HUDEP-2 (cell line): ENCODE measurements around the gene TFEB.
"Not testable (repeated sequence)": the region's sequence is repeated elsewhere in the genome, so short reads cannot be mapped to it uniquely, and the experiment has no call there.

Experiments used
- DNase-seq, 76 experiments: peaks; one replicate each; lab custom pipeline; 2025; ENCODE audit not compliant: unreplicated experiment in 76 of 76; lab: John Stamatoyannopoulos, UW

The TFEB gene

GRCh38 chr6:41766043-41766664 lies 30.7 kb upstream of the TFEB start:
- not testable (repeated sequence) for DNase-seq

DNA sequence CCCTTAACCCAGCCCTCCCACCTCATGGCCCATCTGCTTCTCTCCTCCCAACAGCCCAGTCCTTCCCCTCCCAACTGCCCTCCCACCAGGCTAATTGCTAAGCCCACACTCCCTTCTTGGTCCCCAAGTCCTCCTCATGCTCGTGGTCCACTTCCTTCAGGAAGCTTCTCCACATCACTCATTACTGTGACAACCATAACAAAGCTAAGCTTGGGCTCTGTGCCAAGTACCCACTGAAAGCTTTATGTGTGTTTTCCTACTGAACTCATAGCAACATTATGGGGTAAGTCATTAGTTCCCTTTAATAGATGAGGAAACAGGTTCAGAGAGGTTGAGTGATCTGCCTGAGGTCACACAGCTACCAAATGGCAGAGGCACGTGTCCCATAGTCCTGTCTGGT lies 28.1 kb upstream of the TFEB start:
- DNase-seq: no peak

GRCh38 chr6:41759905-41760579 lies 24.6 kb upstream of the TFEB start:
- DNase-seq: no peak

- no peak for DNase-seq
These were observed 23.9 kb upstream of the TFEB start for GRCh38 chr6:41759106-41759904.

- no peak for DNase-seq
These were observed 23.2 kb upstream of the TFEB start for GRCh38 chr6:41758641-41759035.

GRCh38 chr6:41757931-41758640 lies 22.7 kb upstream of the TFEB start:
- no peak for DNase-seq

DNA sequence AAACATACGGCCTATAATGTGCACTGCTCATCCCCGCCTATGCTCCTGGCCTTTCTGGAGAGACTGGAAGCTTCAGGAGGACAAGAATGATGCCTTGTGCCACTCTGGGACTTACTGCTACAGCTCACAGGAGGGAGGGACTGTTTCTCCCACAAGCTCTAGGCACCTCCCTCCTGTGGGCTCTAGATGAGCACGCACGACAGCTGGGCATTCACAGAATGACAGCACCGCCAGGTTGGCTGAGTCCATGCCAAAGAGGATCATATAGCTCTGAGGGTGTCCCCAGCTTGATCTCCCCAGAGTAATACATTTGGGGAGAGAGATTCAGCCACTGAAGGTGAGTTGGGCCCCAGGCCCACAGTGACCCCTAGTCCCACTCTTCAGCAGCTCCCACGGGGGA lies 21.9 kb upstream of the TFEB start:
- no peak for DNase-seq

- no peak for DNase-seq
These were observed 20.9 kb upstream of the TFEB start for GRCh38 chr6:41756354-41756753.

DNA sequence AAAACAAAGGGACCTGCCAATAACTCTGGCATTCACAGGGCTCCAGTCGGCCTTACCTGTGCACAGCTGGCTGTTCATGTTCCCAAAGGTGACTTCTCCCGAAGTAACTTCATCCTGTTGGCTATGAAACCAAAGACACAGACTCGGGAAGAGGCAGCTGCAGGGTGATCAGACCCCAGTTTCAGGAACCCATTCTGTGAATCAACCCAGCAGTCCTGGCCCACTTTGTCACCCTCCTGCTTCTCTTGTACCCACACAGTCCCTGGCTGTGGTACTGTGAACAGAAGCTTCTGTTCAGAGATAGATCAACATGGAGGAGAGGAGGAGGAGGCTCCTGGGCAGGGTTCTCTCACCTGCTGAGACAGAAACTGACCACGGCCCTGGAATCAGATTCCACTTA lies 20.5 kb upstream of the TFEB start:
- no peak for DNase-seq

DNA sequence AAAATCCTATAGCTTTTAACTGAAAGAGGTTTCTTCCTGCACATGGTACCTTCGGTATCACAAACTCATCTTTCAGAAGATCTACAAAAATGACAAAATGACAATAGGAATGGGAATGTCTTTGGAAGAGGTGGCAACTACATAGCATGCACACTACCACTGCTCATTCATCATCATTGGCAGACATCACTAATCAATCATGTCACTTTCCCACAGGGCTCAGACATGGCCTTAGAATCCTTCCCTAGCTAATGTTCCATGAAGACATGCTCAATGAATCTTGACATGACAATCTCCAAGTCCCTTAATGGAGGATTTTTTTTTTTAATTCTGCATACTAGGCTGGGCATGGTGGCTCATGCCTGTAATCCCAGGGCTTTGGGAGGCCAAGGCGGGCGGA lies 15.0 kb upstream of the TFEB start:
- DNase-seq: no peak

- no peak for DNase-seq
These were observed 13.1 kb upstream of the TFEB start for GRCh38 chr6:41748542-41748941.

DNA sequence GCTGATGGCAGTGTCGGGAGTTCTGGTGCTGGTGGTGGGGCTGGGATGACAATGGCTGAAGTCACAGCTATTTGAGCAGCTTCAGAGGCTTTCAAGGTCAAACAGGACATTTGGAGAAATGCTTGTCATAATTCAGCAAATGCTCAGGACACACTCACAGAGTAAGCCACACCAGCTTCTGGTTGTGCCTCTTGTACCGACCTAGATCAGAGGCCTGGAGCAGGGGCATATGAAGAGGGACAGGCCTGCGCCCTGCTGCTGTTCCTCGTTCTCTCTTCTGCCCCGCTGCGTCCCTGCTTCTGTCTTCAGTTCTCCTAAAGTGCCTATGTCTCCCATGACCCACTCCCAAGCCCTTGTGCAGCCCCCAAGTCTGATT lies 12.7 kb upstream of the TFEB start:
- DNase-seq: no peak

GRCh38 chr6:41747256-41748101 lies 12.1 kb upstream of the TFEB start, which contains the start of gene PGC:
PGC (minus strand) TSS chr6:41747397; CDS start chr6:41747334, 63 bp downstream.
- no peak for DNase-seq

DNA sequence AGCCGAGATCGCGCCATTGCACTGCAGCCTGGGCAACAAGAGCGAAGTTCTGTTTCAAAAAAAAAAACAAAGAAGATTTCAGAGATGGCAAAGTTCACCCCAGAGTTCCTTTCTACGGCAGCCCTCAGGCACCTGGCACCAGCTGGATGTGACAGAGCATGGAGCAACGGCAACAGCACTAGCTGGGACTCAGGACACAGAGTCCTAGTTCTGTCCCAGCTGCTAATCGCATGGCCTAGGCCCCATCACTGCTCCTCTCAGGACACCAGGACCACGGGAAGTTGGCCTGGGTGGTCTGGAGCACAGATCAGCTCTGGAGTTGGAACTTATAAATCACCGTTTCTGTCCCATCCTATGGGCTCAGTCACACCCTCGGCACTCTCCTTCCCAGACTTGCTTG lies 10.7 kb upstream of the TFEB start:
- DNase-seq: no peak

- DNase-seq: no peak
These were observed 8.9 kb upstream of the TFEB start for GRCh38 chr6:41744236-41744787.

- no peak for DNase-seq
These were observed 8.2 kb upstream of the TFEB start for GRCh38 chr6:41743406-41744235.

DNA sequence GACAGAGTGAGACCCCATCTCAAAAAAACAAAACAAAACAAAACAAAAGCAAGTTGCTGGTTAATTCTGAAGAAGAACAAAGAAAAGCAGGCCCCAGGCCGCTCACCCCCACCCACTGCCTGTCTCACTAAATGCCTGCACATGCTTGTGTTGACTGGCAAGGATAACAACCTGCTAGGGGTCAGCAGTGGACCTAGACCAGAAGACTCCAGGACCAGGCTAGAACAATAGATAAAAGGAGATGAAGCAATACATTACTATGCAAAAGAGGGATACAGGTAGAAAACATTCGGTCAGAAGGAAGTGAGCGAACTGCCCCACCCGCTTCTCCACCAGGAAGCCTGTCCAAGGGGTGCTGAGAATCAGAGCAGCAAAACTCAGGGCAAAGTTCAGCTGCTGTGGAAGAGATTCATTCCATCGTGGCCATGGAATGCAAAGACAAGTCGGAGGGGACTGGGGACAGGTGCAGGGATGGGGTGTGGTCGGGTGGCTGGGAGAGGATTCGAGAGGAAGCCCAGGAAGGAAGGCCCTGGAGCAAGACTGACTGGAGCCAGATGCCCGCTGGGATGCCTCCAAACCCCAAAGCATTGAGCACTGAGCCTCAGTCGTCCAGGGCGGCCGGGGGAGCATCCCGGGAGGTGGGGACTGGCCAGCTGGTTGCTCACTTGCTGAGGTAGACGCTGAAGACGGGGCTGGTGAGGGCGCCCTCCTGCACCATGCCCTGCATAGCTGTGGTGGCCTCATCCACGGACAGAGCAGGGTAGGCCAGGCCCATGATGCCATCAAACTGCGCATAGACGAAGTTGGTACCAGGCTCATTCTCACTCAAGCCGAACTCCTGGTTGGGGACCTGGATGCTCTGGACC lies 6.5 kb upstream of the TFEB start:
- no peak for DNase-seq
